ENCODE results near the gene MTSS2. TPM values are rescaled to one million over a fixed set of nuclear protein-coding genes. Genes with fewer than 3 reads are reported as not detected.

MTSS2 gene
- total and polyA plus RNA-seq, 2 of the 4 experiments (the other 2 are of a cell fraction), result 9.1 to 86.2 TPM

GRCh38 chr16:70689035-70689969, 3.4 kb upstream of the MTSS2 start:
- WGBS, 2 experiments (ENCODE audit: extremely low coverage in 2 of 2, insufficient read length in 1 of 2), result 88% methylated on average over 10 of the region's 22 CpGs; no CpG with 5 or more reads in 1 of the 2 experiments
- peaks cover 67% of the 10 kb centered on the region for H3K4me1 ChIP-seq (ENCODE audit: control insufficient read depth, insufficient read depth, low read length)
- no peak for DNase-seq
- H4K5ac ChIP-seq (ENCODE audit: low read depth, low read length), result peak overlapping the region; percentile 54; the same call in 1 of the 2 replicates
- no peak overlapping the region for H3K4me2 ChIP-seq (ENCODE audit: low read depth, low read length)
- BruUV-seq (replicated peaks), result no TSS peak
- H3K23ac ChIP-seq (ENCODE audit: low read depth, low read length), result peak overlapping the region; percentile 89; the same call in 1 of the 2 replicates
- H2AK5ac ChIP-seq (ENCODE audit: low read depth, low read length), result peak overlapping the region; percentile 100
- H3K9me1 ChIP-seq (ENCODE audit: insufficient read depth, low read length), result peaks cover 58% of the 10 kb centered on the region
- H2BK120ac ChIP-seq (ENCODE audit: low read depth, low read length), result peak overlapping the region; percentile 93; the same call in 1 of the 2 replicates
- CTCF ChIA-PET, result interaction anchor here (0.7 to 2.8 kb wide), 4 partner anchors 14 to 49 kb away, joined by 3 to 8 read pairs (median 4); no protein-coding TSS in a partner anchor
- no peaks in the 10 kb centered on the region for H3K9me3 ChIP-seq (ENCODE audit: control insufficient read depth, insufficient read depth, low read length)
- peaks cover 9% of the 10 kb centered on the region for H4K20me1 ChIP-seq (ENCODE audit: insufficient read depth, low read length)
- peak overlapping the region; percentile 63 for H2AK9ac ChIP-seq (replicated peaks; ENCODE audit: low read depth, low read length, poor library complexity)
- no peak overlapping the region for H3K9ac ChIP-seq (ENCODE audit: low read depth, low read length)
- TF ChIP-seq MAFK (IDR thresholded peaks at IDR 0.05; ENCODE audit: low read depth, low read length) (no peak), CEBPB (IDR thresholded peaks at IDR 0.05; ENCODE audit: low read depth, low read length) (no peak), ELK1 (IDR thresholded peaks at IDR 0.05; ENCODE audit: borderline replicate concordance, low read depth, low read length) (no peak), RCOR1 (IDR thresholded peaks at IDR 0.05; ENCODE audit: insufficient replicate concordance, low read length) (no peak), POLR2A (IDR thresholded peaks at IDR 0.05; ENCODE audit: low read depth, low read length) (no peak), BHLHE40 (IDR thresholded peaks at IDR 0.05; ENCODE audit: low read depth, low read length) (no peak), RFX5 (IDR thresholded peaks at IDR 0.05; ENCODE audit: low read depth, low read length) (no peak), CTCF (conservative IDR thresholded peaks at IDR 0.05; ENCODE audit: low read depth, low read length) (no peak), FOS (IDR thresholded peaks at IDR 0.05; ENCODE audit: low read depth, low read length) (no peak), CHD1 (IDR thresholded peaks at IDR 0.05; ENCODE audit: low read depth, low read length) (no peak)
- H3K14ac ChIP-seq (replicated peaks; ENCODE audit: low read depth, low read length), result peak overlapping the region; percentile 96
- intact Hi-C loops (cut with micrococcal nuclease) (loop anchor here (5.0 kb wide), 1 partner anchor 668 kb away; the partner anchor contains the start of gene CALB2), in situ Hi-C loops (cut with MboI; ENCODE audit: low sequenced_read_pairs) (loop anchor here (5.0 to 25.0 kb wide), 2 partner anchors 48 to 673 kb away; partner anchors contain the start of gene CALB2), dilution Hi-C loops (cut with HindIII; ENCODE audit: low sequenced_read_pairs, unreplicated experiment) (no loop called here)
- H2BK15ac ChIP-seq (ENCODE audit: low read depth, low read length), result peak overlapping the region; percentile 3; the same call in 1 of the 3 replicates
- H3K18ac ChIP-seq (ENCODE audit: low read depth, low read length), result peak overlapping the region; percentile 71
- ATAC-seq (ENCODE audit: low read depth), result no peak
- no peak overlapping the region for H2AFZ ChIP-seq (replicated peaks; ENCODE audit: low read length, poor library complexity)
- POLR2A ChIA-PET (ENCODE audit: unreplicated experiment), result no interaction called here
- peak overlapping the region; percentile 50; the same call in 1 of the 2 replicates for H3K56ac ChIP-seq (ENCODE audit: extremely low read depth, insufficient read depth, low read length)
- peak overlapping the region; percentile 89 for H2BK20ac ChIP-seq (ENCODE audit: low read depth, low read length)
- peak overlapping the region; percentile 68; the same call in 1 of the 2 replicates for H3K27ac ChIP-seq (ENCODE audit: insufficient read depth, low read length)
- peaks cover 3 to 69% of the 10 kb centered on the region in 2 experiments for H3K79me1 ChIP-seq (ENCODE audit: low read depth in 1 of 2, low read length in 2 of 2)
- no peaks in the 10 kb centered on the region for H3K36me3 ChIP-seq (ENCODE audit: control insufficient read depth, insufficient read depth, low read length)
- peak overlapping the region; percentile 92 to 98; a peak in 2 of 4 replicates for H4K8ac ChIP-seq (ENCODE audit: low read depth in 2 of 2, low read length in 2 of 2)
- H3K27me3 ChIP-seq (ENCODE audit: control insufficient read depth, insufficient read depth, low read length), result no peaks in the 10 kb centered on the region
- H4K91ac ChIP-seq (ENCODE audit: insufficient read depth, low read depth, low read length), result peak overlapping the region; percentile 97
- peak overlapping the region; percentile 99 for H3K4ac ChIP-seq (ENCODE audit: low read depth, low read length)
- H3K4me3 ChIP-seq (ENCODE audit: insufficient read depth, low read depth, low read length), result no peak overlapping the region
- H2BK5ac ChIP-seq (ENCODE audit: low read depth, low read length, poor library complexity, severe bottlenecking), result peak overlapping the region; percentile 81

Measured in IMR-90 (cell line).